ENCODE measurements around the gene SETDB1.

The SETDB1 gene

DNA sequence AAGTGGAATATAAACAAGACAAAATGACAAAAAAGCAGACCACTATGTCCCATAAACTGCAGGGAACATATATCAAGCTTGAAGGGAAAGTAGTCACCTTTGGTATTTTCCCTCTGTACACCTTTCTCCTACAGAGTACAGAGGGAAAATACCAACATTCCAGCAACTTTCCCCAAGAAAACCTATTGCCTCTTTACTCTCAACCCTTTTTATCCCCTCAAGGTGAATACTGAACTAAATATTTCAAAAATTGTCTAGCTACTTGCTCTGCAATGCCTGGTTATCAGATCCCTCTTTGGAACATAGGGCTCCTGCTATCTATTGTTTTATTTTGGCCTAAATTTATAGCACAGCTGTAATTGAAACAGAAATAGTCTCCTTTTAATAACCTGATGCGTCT, 23.4 kb upstream of the SETDB1 start:
- Histone ChIP-seq H3K27me3 (ENCODE audit: control insufficient read depth, insufficient read depth, low read length) (no peaks in the 10 kb centered on the region), H3K27ac (ENCODE audit: low read depth, low read length) (no peak overlapping the region), H3K9me3 (ENCODE audit: control insufficient read depth, insufficient read depth, low read depth, low read length) (0 out of 2 replicates have a peak, but pooled peaks cover 3% of the 10 kb centered on the region), H3K4me1 (ENCODE audit: control insufficient read depth, insufficient read depth, low read length) (no peaks in the 10 kb centered on the region), H3K4me3 (ENCODE audit: low read depth, low read length) (no peak overlapping the region), H3K36me3 (ENCODE audit: control insufficient read depth, insufficient read depth, low read length) (no peaks in the 10 kb centered on the region), H3K9ac (ENCODE audit: low read length) (no peak overlapping the region)

DNA sequence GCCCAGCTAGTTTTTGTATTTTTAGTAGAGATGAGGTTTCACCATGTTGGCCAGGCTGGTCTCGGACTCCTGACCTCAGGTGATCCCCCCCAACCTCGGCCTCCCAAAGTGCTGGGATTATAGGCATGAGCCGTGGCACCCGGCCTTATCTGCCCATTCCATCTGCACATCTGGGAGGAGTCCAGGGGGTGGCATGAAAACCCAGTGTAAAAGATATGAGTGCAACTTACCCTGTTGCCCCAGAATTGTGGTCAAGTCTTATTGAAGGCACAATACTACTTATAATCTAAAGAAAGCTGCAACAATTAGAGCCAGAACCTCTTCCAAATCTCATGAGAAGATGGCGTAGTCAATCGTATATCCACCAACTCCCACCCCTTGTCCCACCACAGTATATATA, 20.9 kb upstream of the SETDB1 start:
- peaks cover 4% of the 10 kb centered on the region; the same call in 1 of the 2 replicates for H3K9me3 ChIP-seq (ENCODE audit: control insufficient read depth, insufficient read depth, low read depth, low read length)
- H3K9ac ChIP-seq (ENCODE audit: low read length): no peak overlapping the region
- H3K27ac ChIP-seq (ENCODE audit: low read depth, low read length): no peak overlapping the region
- no peaks in the 10 kb centered on the region for H3K36me3 ChIP-seq (ENCODE audit: control insufficient read depth, insufficient read depth, low read length)
- no peaks in the 10 kb centered on the region for H3K4me1 ChIP-seq (ENCODE audit: control insufficient read depth, insufficient read depth, low read length)
- H3K4me3 ChIP-seq (ENCODE audit: low read depth, low read length): no peak overlapping the region
- no peaks in the 10 kb centered on the region for H3K27me3 ChIP-seq (ENCODE audit: control insufficient read depth, insufficient read depth, low read length)

DNA sequence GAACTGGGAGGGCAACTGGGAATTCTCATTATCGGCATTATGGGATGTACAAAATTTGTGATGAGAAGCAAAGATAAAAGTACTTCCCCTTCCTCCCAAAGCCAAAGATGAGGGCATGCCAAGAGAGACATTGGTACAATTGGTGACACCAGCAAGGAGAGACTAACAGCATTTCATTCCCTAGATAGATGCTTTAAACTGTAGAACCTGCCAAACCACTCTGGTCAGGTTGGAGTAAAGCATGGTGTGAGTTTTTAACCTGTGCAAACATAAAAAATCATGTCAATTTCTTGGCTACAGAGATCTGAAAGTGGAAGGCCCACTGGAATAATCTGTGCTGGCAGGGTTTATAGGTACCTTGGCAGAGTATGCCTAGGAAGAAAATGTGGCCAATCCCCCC, 19.8 kb upstream of the SETDB1 start:
- Histone ChIP-seq H3K9me3 (ENCODE audit: control insufficient read depth, insufficient read depth, low read depth, low read length) (peaks cover 4% of the 10 kb centered on the region; the same call in 1 of the 2 replicates), H3K27me3 (ENCODE audit: control insufficient read depth, insufficient read depth, low read length) (no peaks in the 10 kb centered on the region), H3K27ac (ENCODE audit: low read depth, low read length) (no peak overlapping the region), H3K36me3 (ENCODE audit: control insufficient read depth, insufficient read depth, low read length) (no peaks in the 10 kb centered on the region), H3K4me1 (ENCODE audit: control insufficient read depth, insufficient read depth, low read length) (no peaks in the 10 kb centered on the region), H3K9ac (ENCODE audit: low read length) (no peak overlapping the region), H3K4me3 (ENCODE audit: low read depth, low read length) (no peak overlapping the region)

DNA sequence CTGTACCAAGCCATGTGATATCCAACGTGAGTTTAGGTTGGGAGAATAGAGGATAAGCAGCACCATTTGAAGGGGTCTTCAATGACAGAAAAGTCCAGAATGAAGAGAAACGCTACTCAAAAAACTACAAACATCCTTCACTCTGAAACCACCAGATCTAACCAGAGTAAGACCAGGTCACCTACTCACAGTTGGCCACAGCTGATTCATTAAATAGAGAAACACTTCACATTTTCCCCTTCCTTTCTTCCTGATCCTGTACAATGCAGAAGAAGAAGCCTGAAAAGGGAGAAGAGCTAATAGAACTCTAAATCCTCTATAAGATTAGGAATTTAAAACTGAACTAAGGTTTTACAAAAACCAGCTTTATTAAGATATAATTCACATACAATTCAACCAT, 19.4 kb upstream of the SETDB1 start:
- Histone ChIP-seq H3K4me3 (ENCODE audit: low read depth, low read length) (no peak overlapping the region), H3K9me3 (ENCODE audit: control insufficient read depth, insufficient read depth, low read depth, low read length) (peaks cover 4% of the 10 kb centered on the region; the same call in 1 of the 2 replicates), H3K9ac (ENCODE audit: low read length) (no peak overlapping the region), H3K4me1 (ENCODE audit: control insufficient read depth, insufficient read depth, low read length) (no peaks in the 10 kb centered on the region), H3K27ac (ENCODE audit: low read depth, low read length) (no peak overlapping the region), H3K27me3 (ENCODE audit: control insufficient read depth, insufficient read depth, low read length) (no peaks in the 10 kb centered on the region), H3K36me3 (ENCODE audit: control insufficient read depth, insufficient read depth, low read length) (no peaks in the 10 kb centered on the region)

DNA sequence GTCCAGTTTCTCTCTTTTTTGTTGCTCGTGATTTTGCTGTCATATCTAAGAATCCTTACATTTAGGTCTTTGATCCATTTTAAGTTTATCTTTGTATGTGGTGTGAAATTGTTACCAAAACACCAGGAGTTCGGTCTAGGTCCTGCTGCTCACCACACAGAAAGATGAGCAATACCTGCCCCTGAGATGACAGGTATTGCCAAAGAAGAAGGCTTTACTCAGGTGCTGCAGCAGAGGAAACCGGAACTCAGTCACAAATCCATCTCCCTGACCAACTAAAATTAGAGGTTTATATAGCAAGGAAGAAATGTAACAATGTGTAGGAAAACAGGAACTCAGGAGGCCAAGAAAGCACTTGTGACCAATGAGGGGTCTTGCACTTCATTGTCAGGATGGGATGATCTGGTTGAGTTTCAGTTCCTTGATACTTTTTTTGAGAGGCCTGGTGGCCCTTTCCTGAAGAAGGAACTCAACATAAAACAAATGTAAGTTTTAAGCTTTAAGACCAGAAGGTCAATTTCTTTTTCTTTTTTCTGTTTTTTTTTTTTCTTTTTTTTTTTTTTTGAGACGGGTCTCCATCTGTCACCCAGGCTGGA, 16.5 kb upstream of the SETDB1 start:
- Histone ChIP-seq H3K27ac (ENCODE audit: low read depth, low read length) (no peak overlapping the region), H3K36me3 (ENCODE audit: control insufficient read depth, insufficient read depth, low read length) (no peaks in the 10 kb centered on the region), H3K9me3 (ENCODE audit: control insufficient read depth, insufficient read depth, low read depth, low read length) (peaks cover 4% of the 10 kb centered on the region; the same call in 1 of the 2 replicates), H3K27me3 (ENCODE audit: control insufficient read depth, insufficient read depth, low read length) (no peaks in the 10 kb centered on the region), H3K9ac (ENCODE audit: low read length) (no peak overlapping the region), H3K4me1 (ENCODE audit: control insufficient read depth, insufficient read depth, low read length) (peaks cover 8% of the 10 kb centered on the region), H3K4me3 (ENCODE audit: low read depth, low read length) (no peak overlapping the region)

DNA sequence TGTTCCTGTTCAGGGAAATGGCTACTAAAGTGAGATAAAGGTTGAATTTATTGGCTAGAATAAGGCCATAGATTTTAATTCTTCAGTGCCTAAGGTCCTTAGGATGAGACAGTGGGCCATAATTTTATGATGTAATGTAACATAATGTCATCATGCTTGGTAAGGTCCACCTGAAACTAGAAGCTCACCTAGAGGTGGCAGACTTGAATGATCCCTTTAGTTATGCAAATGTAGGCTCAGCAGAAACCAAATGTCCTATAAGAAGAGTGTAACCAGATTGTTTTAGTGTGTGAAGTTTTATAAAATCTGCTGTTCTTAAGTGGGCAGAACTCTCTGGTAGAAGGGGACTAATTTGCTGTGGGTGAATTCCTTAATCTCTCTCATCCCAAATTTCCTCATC, 13.5 kb upstream of the SETDB1 start:
- Histone ChIP-seq H3K9me3 (ENCODE audit: control insufficient read depth, insufficient read depth, low read depth, low read length) (peaks cover 4% of the 10 kb centered on the region; the same call in 1 of the 2 replicates), H3K36me3 (ENCODE audit: control insufficient read depth, insufficient read depth, low read length) (no peaks in the 10 kb centered on the region), H3K4me1 (ENCODE audit: control insufficient read depth, insufficient read depth, low read length) (peaks cover 8% of the 10 kb centered on the region), H3K27ac (ENCODE audit: low read depth, low read length) (peak overlapping the region; percentile 12; the same call in 1 of the 2 replicates), H3K9ac (ENCODE audit: low read length) (no peak overlapping the region), H3K4me3 (ENCODE audit: low read depth, low read length) (no peak overlapping the region), H3K27me3 (ENCODE audit: control insufficient read depth, insufficient read depth, low read length) (no peaks in the 10 kb centered on the region)

DNA sequence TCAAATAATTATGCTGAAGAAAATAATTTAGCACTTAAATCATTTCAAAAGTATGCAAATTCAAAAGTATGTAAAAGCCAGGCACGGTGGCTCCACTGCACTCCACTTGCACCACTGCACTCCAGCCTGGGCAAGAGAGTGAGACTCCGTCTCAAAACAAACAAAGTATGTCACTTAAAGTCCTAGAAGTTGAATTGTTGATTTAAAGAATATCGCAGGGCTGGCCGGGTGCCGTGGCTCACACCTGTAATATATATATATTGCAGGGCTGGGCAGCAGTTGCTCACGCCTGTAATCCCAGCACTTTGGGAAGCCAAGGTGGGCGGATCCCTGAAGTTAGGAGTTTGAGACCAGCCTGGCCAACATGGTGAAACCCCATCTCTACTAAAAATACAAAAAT, 8.8 kb upstream of the SETDB1 start:
- Histone ChIP-seq H3K27me3 (ENCODE audit: control insufficient read depth, insufficient read depth, low read length) (no peaks in the 10 kb centered on the region), H3K9me3 (ENCODE audit: control insufficient read depth, insufficient read depth, low read depth, low read length) (no peaks in the 10 kb centered on the region), H3K4me1 (ENCODE audit: control insufficient read depth, insufficient read depth, low read length) (peaks cover 10% of the 10 kb centered on the region), H3K27ac (ENCODE audit: low read depth, low read length) (no peak overlapping the region), H3K4me3 (ENCODE audit: low read depth, low read length) (no peak overlapping the region), H3K36me3 (ENCODE audit: control insufficient read depth, insufficient read depth, low read length) (no peaks in the 10 kb centered on the region), H3K9ac (ENCODE audit: low read length) (no peak overlapping the region)

DNA sequence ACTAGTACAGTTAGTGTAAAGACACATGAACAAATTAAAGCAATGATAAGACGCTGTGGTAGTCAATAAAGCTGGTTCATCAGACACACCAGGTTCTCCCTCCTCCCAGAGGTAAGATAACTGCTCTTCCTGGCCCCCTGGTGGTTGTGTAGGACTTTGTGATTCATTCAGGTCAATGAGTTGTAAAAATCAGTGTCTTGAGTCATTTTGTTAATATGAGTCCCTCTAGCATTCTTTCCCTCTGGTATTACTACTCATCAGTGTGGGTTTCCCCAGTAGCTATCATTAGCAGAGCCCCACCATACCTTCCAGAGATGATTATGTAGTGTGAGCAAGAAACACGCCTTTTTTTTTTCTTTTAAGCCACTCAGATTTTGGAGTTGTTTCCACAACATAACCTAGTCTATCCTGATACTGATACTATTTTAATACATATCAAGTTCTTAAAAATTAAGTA, 3.6 kb upstream of the SETDB1 start:
- Histone ChIP-seq H3K27ac (ENCODE audit: low read depth, low read length) (no peak overlapping the region), H3K4me3 (ENCODE audit: low read depth, low read length) (no peak overlapping the region), H3K9ac (ENCODE audit: low read length) (no peak overlapping the region), H3K9me3 (ENCODE audit: control insufficient read depth, insufficient read depth, low read depth, low read length) (no peaks in the 10 kb centered on the region), H3K36me3 (ENCODE audit: control insufficient read depth, insufficient read depth, low read length) (peaks cover 4% of the 10 kb centered on the region), H3K27me3 (ENCODE audit: control insufficient read depth, insufficient read depth, low read length) (no peaks in the 10 kb centered on the region), H3K4me1 (ENCODE audit: control insufficient read depth, insufficient read depth, low read length) (peaks cover 8% of the 10 kb centered on the region)

DNA sequence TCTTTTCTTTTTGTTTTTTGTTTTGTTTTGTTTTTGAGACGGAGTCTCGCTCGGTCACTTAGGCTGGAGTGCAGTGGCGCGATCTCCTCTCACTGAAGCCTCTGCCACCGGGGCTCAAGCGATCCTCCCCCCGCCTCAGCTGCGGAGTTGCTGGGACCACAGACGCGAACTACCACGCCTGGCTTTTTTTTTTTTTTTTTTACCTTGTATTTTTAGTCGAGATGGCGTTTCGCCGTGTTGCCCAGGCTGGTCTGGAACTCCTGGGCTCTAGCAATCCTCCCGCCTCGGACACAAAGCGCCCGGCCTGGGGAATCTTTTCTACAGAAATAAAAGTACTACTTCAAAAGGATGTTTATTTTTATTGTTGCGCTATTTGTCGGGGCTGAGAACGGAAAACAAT, 1.1 kb upstream of the SETDB1 start:
- Histone ChIP-seq H3K4me1 (ENCODE audit: control insufficient read depth, insufficient read depth, low read length) (peaks cover 8% of the 10 kb centered on the region), H3K9me3 (ENCODE audit: control insufficient read depth, insufficient read depth, low read depth, low read length) (0 out of 2 replicates have a peak, but pooled peaks cover 2% of the 10 kb centered on the region), H3K4me3 (ENCODE audit: low read depth, low read length) (no peak overlapping the region), H3K27ac (ENCODE audit: low read depth, low read length) (no peak overlapping the region), H3K9ac (ENCODE audit: low read length) (no peak overlapping the region), H3K27me3 (ENCODE audit: control insufficient read depth, insufficient read depth, low read length) (no peaks in the 10 kb centered on the region), H3K36me3 (ENCODE audit: control insufficient read depth, insufficient read depth, low read length) (peaks cover 26% of the 10 kb centered on the region)

DNA sequence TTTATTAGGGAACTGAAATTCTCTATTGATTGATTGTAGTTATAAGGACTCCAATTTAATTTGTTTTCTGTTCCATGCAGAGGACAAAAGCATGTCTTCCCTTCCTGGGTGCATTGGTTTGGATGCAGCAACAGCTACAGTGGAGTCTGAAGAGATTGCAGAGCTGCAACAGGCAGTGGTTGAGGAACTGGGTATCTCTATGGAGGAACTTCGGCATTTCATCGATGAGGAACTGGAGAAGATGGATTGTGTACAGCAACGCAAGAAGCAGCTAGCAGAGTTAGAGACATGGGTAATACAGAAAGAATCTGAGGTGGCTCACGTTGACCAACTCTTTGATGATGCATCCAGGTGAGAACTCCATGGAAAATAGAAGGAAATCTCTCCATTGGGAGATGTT, 1.5 kb downstream of the SETDB1 start:
- Histone ChIP-seq H3K9ac (ENCODE audit: low read length) (no peak overlapping the region), H3K36me3 (ENCODE audit: control insufficient read depth, insufficient read depth, low read length) (peaks cover 47% of the 10 kb centered on the region), H3K4me1 (ENCODE audit: control insufficient read depth, insufficient read depth, low read length) (peaks cover 2% of the 10 kb centered on the region), H3K4me3 (ENCODE audit: low read depth, low read length) (no peak overlapping the region), H3K27ac (ENCODE audit: low read depth, low read length) (no peak overlapping the region), H3K9me3 (ENCODE audit: control insufficient read depth, insufficient read depth, low read depth, low read length) (0 out of 2 replicates have a peak, but pooled peaks cover 2% of the 10 kb centered on the region), H3K27me3 (ENCODE audit: control insufficient read depth, insufficient read depth, low read length) (no peaks in the 10 kb centered on the region)

DNA sequence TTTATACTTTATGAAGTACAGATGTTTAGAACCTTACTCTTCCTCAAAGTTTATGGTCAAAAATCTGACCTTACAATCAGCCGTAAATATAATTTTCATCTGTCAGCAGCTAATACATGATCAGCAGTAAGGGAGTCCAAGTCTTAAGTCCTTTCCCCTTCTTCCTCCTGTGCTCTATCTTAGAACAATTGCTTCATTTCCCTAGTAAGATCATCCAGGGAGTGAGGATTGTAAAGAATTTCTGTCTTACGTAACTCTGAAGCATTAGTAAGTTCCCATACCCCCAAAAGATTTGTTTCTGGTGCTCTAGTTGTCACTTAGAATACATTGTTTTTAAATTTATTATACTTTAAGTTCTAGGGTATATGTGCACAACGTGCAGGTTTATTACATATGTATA, 2.1 kb downstream of the SETDB1 start:
- H3K36me3 ChIP-seq (ENCODE audit: control insufficient read depth, insufficient read depth, low read length): peaks cover 53% of the 10 kb centered on the region
- no peaks in the 10 kb centered on the region for H3K27me3 ChIP-seq (ENCODE audit: control insufficient read depth, insufficient read depth, low read length)
- H3K9me3 ChIP-seq (ENCODE audit: control insufficient read depth, insufficient read depth, low read depth, low read length): 0 out of 2 replicates have a peak, but pooled peaks cover 2% of the 10 kb centered on the region
- H3K9ac ChIP-seq (ENCODE audit: low read length): no peak overlapping the region
- H3K27ac ChIP-seq (ENCODE audit: low read depth, low read length): no peak overlapping the region
- no peaks in the 10 kb centered on the region; the same call in 1 of the 2 replicates for H3K4me1 ChIP-seq (ENCODE audit: control insufficient read depth, insufficient read depth, low read length)
- no peak overlapping the region; the same call in 1 of the 2 replicates for H3K4me3 ChIP-seq (ENCODE audit: low read depth, low read length)

Data from HUES6 (cell line).